Smooth muscle cell of bladder (primary cell): Measurements from ENCODE around the gene SMARCA1. TPM values are rescaled to one million over a fixed set of nuclear protein-coding genes. Genes with fewer than 3 reads are reported as not detected.

Experiments used
- total RNA-seq: library from RNA; depleted of rRNA; stranded (reverse); fragments of >200 nt; gene quantifications from 2 replicates; pipeline ENCODE4 v1.2.3, GENCODE V29; 2014

SMARCA1 gene
- 43.1 and 58.9 TPM in 2 replicates for total RNA-seq

GRCh38 chrX:129523079-129523911, at the start of gene SMARCA1:
SMARCA1 (minus strand) TSS chrX:129523490; CDS start chrX:129523370, 120 bp downstream.

GRCh38 chrX:129540068-129540653, 16.9 kb upstream of the SMARCA1 start, which contains the start of gene OCRL:
OCRL (plus strand) TSS chrX:129540259; CDS start chrX:129540440, 181 bp downstream.

Other genes with a start within 250 kb of the SMARCA1 start
- gene OCRL, start 16.8 kb upstream of the SMARCA1 start, total RNA-seq, result 16.1 and 19.0 TPM in 2 replicates
- gene APLN, start 131.5 kb upstream of the SMARCA1 start, total RNA-seq, result 0.43 and 4.3 TPM in 2 replicates
- 0.85 and 1.9 TPM in 2 replicates for gene XPNPEP2, start 215.5 kb upstream of the SMARCA1 start, total RNA-seq